H4 (cell line): ENCODE data around the gene SLC43A2. TPM values are rescaled to one million over a fixed set of nuclear protein-coding genes. Genes with fewer than 3 reads are reported as not detected.
"Not testable (repeated sequence)": the region's sequence is repeated elsewhere in the genome, so short reads cannot be mapped to it uniquely, and the experiment has no call there.

Experiments
- DNase-seq: peaks from one replicate; pipeline ENCODE4 v3.0.0-alpha.2; 2015; ENCODE audit warnings: low spot score
- total RNA-seq: library from RNA; depleted of rRNA; stranded (reverse); fragments of >200 nt; shearing (Covaris generic); gene quantifications from 2 replicates; pipeline ENCODE4 v1.2.3, GENCODE V29; 2014

The SLC43A2 gene
- total RNA-seq, 1 experiment from 2014 or later, result 4.7 TPM

DNA sequence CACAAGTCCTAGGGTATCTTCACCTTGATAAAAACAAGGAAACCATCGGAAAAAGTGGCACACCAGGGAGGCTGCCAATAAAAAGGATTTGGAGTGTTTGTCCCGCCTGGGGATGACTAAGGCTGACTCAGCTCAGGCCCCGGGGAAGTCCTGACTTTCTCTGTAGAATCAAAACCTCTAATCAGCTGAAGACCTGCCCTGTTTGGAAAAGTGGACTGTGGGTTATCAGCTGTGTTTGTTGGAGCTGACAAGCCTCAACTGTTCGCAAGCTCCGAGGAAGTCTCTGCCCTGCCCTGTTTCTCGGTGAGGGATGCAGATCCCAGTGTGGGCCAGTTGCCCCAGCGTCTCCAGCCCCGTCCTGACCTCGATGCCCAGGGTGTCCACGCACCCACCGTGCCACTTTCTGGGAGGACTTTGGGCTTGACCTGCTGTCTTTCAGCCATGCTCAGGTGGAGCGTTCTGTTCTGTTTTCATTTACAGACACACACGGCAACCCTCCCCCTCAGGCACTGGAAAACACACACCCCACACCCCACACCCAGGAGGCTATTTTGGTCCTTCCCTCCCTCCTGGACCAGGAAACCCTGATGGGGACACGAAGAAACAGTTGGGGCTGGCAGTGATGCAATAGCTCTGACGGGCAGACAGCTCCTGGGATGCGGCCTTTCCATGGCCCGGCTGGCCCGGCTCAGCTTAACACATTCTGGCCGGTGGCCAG is 38.4 kb downstream of the SLC43A2 start:
- peak; percentile 86 for DNase-seq

DNA sequence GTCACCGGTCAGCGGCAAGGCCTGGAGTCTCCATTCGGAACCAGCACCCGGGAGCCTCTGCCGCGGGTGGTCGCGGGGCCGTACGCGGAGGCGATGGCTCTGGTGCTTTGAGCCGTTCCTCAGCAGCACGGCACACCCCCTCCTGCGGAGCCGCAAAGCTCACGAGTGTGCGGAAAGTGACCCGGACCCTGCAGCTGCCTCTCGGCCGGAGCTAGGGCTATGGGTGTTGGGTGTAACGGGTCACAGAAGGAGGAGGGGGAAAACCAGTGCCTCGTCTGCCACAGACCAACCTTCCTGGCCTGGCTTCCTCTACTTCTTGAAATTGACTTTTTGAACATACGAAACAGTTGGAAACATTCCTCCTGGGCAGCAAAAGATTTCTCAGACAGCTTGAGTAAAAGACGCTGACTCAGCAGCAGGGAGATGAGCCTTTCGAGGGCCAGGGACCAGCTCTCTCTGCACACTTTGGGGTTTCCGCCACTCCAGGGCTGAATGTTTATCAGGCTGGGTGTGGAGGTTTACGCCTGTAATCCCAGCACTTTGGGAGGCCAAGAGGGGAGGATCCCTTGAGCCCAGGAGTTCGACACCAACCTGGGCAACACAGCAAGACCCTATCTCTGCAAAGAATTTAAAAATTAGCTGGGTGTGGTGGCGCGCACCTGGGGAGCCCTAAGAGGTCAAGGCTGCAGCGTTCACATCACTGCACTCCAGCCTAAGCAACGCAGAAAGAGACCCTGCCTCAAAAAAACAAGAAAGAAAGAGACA is 39.6 kb downstream of the SLC43A2 start:
- no peak for DNase-seq

DNA sequence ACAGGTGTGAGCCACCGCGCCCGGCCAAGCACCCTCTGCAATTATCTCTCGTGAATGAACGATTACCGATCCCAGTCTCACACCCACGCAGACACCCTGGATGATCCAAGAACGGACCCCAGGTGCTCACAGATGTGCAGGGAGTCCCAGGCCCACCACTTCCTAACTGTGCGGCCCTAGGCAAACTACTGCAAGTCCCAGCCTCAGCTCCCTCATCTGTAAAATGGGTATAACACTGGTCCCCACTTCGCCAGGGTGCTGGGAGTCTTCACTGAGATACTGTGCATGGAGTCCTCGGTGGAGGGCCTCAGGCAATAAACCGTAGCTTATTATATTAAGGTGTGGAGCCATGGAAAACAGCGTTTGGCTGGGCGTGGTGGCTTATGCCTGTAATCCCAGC is 44.5 kb downstream of the SLC43A2 start:
- no peak for DNase-seq

DNA sequence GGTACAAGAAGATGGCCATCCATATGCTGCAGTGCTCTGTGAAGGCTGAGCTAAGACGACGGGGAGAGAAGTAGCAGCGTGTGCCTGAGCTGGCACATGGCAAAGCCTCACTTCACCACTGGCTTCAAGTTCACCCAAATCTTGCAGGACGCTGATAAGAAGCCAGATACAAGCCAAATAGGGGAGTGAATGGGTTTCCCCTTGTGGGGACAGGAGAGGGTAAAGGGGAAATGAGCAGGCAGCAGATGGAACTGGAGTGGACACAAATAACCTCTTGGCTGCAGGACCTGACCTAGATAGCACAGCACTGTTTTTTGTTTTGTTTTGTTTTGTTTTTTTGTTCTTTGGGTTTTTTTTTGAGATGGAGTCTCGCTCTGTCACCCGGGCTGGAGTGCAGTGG is 45.1 kb downstream of the SLC43A2 start:
- DNase-seq, result no peak

DNA sequence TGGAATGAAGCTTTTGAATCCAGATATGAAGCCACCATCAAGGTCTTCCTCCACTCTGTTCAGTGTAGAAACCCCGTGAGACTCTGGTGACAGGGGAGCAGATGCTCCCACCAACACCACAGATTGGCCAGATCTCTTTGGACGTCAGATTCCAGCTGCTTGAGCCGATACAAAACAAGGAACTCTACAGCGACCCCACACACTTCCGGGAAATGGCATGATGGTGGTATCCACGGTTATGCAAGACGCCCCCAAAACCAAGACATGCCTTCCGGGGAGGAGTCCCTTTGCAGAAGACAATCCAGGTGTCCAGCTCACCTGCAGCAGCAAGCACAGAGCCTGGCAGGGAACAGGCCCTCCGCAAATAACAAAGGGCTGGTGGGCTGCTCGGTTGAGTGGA is 46.3 kb downstream of the SLC43A2 start:
- no peak for DNase-seq

DNA sequence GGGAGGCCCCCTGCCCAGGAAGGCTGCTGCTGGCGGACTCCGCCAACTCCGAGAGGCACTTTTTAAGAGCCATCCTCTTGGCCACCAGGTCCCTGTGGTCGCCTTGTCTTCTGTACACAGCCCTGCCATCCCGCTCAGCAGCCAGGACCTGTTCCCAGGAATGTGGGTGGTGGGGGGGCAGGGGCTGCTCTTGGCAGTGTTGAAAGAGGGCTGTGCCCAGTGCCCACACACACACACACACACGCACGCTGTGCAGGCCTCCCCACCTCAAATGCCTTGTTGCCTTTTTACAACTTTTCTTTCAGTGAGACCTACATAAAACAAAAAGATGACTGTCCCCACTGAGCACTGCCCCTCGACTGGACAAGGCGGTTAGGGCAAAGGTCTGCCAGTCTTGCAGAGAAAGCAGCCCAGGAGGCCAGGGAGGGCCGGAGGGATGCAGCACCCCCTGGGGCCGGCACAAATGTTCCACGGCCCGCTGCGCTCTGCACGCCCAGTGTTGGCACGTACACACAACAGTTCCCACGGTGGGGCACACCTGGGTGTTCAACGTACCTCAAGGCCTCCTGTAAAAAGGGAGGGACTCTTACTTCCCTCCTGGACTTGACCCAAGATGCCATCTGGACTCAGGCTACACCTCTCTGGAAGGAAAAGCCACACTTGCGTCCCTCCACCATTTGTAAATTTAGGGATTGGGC is 47.5 kb downstream of the SLC43A2 start:
- DNase-seq, result no peak

DNA sequence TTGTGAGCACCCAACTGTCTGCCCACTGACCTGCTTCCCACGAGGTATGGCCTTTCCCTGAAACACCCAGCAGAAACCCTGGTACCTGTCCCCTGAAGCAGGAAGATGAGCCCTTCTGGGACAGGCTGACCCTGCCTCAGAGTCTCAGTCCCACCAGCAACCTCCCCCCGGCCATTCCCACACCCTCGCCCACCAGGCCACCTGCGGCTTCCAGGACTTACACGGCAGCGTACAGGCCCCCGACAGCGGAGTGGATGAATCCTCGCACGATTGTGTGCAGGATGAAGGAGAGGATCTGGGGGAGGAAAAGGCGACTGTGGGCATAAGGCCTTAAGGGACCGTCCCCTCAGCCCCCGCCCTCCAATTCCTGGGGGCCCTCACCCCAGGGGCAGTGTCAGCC is 50.6 kb downstream of the SLC43A2 start:
- no peak for DNase-seq

DNA sequence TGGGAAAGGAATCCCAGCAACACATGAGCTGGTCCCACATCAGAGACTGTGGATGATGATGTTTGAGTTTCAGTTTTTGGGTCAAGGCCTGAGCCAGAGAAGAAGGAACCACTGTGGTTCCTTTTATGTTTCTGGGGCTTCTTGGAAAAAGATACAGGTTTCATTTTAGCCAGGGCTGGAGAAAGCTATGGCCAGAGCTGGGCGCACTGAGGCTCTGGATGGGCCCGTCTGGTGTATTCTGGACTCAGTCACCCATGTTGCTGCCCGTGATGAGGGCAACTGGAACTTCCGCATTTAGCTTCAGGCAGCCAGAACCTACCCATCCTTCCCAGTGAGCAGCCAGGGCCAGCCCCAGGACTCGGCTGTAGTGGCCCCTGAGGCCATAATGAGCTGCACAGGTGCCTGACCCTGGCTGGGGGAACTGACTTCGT is 51.0 kb downstream of the SLC43A2 start:
- DNase-seq, result no peak

DNA sequence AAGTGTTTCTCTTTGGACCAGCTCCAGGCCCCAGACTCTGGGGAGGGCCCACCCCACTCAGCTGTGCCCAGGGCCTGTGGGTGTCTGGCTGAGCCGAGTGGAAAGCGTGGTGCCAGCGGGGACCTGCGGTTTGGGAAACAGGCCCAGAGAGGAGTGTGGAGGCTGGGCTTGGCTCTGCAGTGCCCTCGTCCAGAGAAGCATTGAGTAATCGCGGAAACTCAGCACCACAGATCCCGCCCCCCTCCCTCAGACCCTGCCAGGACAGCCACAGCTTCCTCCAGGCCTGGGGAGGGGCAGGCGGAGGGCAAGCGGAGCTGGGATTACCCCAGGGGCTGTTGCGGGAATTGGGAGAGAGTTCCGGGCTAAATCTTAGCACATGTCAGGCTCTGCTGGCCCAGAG is 51.5 kb downstream of the SLC43A2 start:
- DNase-seq, result peak; percentile 97

DNA sequence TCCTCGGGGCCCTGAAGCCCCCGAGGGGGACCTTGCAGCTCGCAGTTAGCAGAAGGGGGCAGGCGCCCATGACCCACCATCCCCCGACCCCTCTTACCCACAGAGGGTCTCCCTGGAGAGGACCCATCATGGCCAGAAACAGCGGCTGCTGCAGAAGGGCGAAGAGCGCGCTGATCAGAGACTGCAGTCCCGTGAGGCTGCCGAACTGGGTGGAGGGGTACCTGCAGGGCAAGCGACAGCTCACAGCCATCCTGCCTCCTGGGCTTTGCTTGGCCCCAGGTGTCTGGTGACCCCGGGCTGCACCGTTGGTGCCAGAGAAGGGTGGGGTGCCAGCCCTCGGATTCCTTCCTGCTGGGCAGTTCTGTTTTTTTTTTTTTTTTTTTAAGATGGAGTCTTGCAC is 52.1 kb downstream of the SLC43A2 start:
- DNase-seq, result no peak

DNA sequence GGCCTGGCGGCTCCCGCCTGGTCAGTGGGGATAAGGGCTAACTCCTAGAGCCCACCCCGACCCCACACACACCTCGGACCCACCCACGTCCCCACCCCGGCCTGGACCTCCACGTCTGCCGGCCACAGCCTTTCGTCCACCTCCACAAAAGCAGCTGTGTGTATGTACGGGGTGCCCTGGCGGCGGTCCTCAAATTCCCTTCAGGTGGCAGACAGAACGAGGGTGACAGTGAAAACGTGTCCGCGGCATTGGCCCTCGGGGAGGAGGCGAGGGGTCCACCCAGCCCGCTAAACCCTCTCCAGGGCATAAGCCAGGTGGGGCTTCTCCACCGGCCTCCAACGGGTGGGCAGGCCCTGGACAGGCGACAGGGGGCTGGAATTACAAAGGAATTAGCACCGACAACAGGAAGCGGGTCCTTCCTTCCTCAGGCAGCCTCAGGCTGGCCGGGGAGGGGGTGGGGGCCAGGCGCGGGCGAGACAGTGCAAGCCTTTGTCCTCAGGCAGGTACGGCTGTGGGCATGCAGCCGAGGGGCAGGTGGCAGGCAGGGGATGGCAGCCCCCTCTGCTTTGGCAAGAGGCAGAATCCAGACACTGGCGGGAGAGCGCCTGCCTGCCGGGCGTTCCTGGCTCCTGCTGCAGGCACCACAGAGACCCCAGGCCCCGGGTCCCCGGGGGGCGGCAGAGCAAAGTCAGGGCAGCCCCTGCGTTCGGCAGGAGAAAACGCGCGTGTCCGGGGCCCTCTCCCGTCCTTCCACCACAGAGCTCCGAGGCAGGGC is 53.8 kb downstream of the SLC43A2 start:
- no peak for DNase-seq

DNA sequence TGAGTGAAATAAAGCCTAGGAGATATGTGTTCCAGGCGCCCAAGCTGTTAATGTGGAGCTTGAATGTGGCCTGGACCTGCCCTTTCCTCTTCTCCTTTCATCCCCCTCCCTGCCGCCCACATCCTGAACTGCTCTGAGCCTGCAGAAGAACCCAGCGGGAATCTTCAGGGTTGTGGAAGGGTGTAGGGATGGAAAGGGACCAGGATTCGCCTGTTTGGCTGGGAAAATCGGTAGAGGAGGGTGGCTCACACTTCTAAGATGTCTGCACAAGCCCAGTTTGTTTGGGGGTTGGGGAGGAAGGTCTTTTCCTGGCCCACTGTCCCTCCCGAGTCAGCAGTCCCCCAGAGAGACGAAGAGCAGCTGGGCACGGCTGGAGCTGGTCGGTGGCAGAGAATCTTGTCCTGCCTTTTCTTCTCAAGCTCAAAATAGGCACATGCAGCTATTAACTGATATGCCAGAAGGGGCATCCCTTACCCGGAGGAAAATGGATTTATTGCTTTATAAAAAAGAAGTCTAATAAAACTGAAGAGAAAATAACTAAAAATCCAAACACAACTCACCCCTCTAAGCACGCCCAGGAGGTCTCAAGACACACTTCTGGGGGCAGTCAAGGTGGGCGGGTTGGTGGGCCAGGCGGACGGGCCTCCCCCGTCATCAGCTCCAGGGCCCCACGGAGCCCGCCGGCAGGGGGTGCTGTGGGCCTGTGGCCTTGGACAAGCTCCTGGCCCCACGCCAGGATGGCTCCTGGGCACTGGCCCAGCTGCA is 54.5 kb downstream of the SLC43A2 start:
- peak; percentile 63 for DNase-seq

DNA sequence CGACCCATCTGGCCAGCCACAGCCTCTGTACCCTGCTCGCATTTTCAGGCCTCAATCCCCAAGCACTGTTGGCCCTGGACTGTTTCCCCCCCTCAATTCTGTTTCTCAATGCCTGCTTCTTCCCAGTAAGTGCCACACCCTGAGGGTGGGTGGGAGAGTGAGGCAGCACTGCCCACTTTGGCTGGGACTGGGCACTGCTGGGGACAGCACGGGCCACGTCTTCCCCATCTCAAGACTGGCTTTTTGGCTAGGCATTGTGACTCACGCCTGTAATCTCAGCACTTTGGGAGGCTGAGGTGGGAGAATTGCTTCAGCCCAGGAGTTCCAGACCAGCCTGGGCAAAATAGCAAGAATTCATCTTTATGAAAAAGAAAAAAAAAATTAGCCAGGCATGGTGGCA is 56.0 kb downstream of the SLC43A2 start:
- DNase-seq, result not testable (repeated sequence)

DNA sequence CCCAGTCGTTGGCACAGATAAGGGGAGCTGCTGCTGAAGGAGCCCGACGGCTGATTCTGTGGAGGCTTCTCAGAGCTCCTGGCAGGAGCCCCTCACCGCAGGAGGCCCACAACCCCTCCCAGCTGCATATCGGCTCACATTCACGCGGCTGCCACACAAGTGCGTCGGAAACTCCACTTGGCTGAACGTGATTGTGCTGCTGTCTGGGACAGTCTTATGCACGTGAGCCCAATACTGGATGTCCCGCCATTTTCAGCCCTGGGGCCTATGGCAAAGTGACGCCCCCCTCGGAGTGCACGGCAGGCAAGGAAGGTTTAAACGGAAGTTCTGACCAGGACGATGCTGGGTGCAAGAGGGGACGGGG is 57.3 kb downstream of the SLC43A2 start:
- DNase-seq, result no peak

DNA sequence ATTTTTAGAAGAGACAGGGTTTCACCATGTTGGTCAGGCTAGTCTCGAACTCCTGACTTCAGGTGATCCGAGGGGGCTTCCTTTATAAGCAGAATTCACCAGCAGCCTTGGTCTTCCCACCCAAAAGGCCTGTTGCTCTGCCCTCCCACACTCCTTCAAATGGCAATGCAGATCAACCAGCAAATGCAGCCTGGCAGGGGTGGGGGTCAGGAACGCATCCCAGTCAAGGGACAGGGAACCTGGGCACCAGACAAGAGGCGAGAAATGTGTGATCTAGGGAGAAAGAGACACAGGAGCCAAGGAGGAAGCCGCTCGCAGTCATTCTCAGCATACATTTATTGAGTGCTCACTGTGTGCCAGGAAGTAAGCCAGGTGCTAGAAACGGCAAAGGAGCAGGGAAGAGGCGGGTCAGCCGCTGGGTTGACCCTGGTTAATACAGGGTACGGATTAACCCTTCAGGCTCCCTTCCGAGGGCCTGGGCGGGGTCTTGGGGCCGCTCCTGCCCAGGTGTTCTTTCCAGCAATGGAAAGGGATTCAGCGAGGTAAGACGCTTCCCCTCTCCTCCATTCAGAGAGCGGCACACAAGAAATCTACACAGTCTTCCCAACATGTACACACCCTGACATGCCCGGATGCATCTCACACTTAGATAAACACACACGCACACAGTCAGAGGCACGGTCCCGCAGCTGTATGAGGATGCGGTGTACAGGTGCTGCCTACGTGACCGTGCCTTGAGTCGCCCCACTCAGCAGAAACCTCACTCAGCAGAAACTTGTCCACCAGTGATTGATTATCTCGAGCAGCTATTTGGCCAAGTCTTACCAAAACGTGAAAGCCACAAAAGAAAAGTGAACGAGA is 59.5 kb downstream of the SLC43A2 start:
- DNase-seq, result no peak

DNA sequence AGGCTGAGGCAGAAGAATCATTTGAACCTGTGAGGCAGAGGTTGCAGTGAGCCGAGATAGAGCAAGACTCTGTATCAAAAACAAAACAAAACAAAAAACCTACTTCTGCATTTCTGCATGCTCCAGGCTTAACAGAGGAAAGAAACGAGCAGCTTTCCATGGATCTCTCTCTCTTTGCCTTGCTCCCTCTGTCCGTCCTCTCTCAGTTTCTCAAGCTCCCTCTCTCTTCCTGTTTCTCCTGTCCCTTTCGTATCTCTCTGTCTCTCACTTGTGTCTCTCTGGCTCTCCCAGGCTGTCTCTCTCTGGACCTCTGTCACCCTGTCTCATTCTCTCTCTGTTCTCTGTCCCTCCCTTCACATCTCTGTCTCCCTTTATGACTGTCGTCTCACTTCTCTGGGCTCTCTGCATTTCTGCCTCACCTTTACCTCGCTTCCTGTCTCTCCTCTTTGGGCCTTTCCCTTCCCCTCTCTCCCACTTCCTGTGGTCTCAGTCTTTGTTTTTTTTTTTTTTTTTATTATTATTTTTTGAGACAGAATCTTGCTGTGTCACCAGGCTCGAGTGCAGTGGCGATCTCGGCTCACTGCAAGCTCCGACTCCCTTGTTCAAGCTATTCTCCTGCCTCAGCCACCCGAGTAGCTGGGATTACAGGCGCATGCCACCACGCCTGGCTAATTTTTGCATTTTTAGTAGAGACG is 62.0 kb downstream of the SLC43A2 start:
- no peak for DNase-seq

DNA sequence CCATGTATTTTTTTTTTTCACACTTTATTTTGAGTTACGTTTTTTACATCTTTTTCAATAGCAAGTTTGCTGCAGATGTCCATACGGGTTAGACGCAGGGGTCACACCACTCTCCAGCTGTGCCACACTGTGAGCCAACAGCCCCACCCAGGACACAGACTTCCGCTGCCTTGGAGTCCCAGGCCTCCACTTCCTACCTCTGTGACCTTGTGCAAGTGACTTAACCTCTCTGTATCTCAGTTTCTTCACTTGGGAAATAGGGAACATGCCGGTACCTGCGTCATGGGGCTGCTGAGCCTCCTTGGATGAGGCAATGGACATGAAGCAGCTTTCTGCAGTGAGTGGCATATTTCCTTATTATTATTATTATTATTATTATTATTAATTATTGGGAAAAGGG is 62.8 kb downstream of the SLC43A2 start:
- DNase-seq, result no peak

DNA sequence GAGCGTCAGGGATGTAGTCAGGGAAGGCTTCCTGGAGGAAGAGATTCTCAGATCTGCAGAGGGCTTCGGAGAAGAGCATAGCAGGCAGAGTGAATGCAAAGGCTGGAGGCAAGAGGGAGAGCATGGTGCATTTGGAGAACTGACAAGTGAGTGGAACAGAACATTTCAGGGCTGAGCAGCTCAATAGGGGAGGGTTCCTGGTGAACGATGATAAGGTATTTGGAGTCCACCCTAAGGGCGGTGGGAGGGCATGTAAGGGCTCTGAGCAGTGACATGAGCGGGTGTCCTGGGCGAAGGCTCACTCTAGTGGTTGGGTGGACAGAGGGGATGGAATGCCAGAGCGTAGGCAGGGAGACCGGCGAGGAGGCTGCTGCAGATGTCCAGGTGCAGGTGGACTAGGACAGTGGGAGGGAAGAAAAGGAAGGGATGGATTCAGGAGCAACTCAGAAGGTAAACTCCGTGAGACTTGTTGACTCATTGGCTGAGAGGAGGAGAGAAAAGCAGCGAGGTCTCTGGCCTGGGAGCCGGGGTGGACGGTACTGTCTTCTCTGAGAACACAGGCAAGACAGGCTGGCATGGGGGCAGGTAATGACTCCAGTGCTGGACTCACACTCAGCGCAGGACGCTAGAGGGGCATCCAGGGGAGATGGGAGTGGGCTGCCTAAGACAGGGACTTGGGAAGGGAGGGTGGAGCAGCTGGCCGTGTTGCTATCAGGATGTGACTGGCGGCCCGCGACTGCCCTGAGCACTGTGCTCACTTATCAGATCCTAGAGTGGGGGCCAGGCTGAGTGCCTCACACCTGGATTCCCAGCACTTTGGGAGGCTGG is 64.6 kb downstream of the SLC43A2 start:
- DNase-seq, result no peak

DNA sequence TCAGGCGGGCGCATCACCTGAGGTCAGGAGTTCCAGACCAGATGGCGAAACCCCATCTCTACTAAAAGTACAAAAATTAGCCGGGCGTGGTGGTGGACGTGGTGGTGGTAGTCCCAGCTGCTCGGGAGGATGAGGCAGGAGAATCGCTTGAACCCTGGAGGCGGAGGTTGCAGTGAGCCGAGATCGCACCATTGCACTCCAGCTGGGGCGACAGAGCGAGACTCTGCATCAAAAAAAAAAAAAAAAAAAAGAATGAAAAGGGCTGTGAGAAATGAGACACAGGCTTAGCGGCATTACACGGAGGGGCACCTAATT is 65.2 kb downstream of the SLC43A2 start:
- DNase-seq, result not testable (repeated sequence)
